ENCODE results near the gene UNK.
A peak's percentile ranks its signal among the peaks of the same experiment; 100 is the strongest.

The UNK gene

GRCh38 chr17:75834279-75834920 is 49.8 kb downstream of the UNK start:
- FAIRE-seq (no peak), DNase-seq (ENCODE audit: insufficient read length) (no peak)
- TF ChIP-seq TAF1 (IDR thresholded peaks at IDR 0.05; ENCODE audit: borderline replicate concordance, low read depth, low read length) (no peak), POLR2A (IDR thresholded peaks at IDR 0.05; ENCODE audit: low read depth, low read length) (no peak), POLR2AphosphoS5 (IDR thresholded peaks at IDR 0.05; ENCODE audit: low read depth, low read length) (no peak)

- TF ChIP-seq POLR2A (IDR thresholded peaks at IDR 0.05; ENCODE audit: low read depth, low read length) = no peak
- TF ChIP-seq TAF1 (IDR thresholded peaks at IDR 0.05; ENCODE audit: borderline replicate concordance, low read depth, low read length) = no peak
- no peak for TF ChIP-seq POLR2AphosphoS5 (IDR thresholded peaks at IDR 0.05; ENCODE audit: low read depth, low read length)
- no peak for DNase-seq (ENCODE audit: insufficient read length)
- no peak for FAIRE-seq
Measured at GRCh38 chr17:75834928-75835653, 50.5 kb downstream of the UNK start.

GRCh38 chr17:75835654-75835987 is 51.0 kb downstream of the UNK start:
- FAIRE-seq = no peak
- TF ChIP-seq TAF1 (IDR thresholded peaks at IDR 0.05; ENCODE audit: borderline replicate concordance, low read depth, low read length) (no peak), POLR2AphosphoS5 (IDR thresholded peaks at IDR 0.05; ENCODE audit: low read depth, low read length) (no peak), POLR2A (IDR thresholded peaks at IDR 0.05; ENCODE audit: low read depth, low read length) (no peak)
- no peak for DNase-seq (ENCODE audit: insufficient read length)

- FAIRE-seq (no peak), DNase-seq (ENCODE audit: insufficient read length) (no peak)
- TF ChIP-seq POLR2A (IDR thresholded peaks at IDR 0.05; ENCODE audit: low read depth, low read length) = no peak
- TF ChIP-seq TAF1 (IDR thresholded peaks at IDR 0.05; ENCODE audit: borderline replicate concordance, low read depth, low read length) = no peak
- no peak for TF ChIP-seq POLR2AphosphoS5 (IDR thresholded peaks at IDR 0.05; ENCODE audit: low read depth, low read length)
Measured at GRCh38 chr17:75836605-75837004, 52.0 kb downstream of the UNK start.

- no peak for FAIRE-seq
Measured at GRCh38 chr17:75837899-75838298, 53.3 kb downstream of the UNK start.

GRCh38 chr17:75838410-75838809 is 53.8 kb downstream of the UNK start:
- FAIRE-seq (no peak), DNase-seq (ENCODE audit: insufficient read length) (no peak)
- TF ChIP-seq POLR2A (IDR thresholded peaks at IDR 0.05; ENCODE audit: low read depth, low read length) (no peak), TAF1 (IDR thresholded peaks at IDR 0.05; ENCODE audit: borderline replicate concordance, low read depth, low read length) (no peak), POLR2AphosphoS5 (IDR thresholded peaks at IDR 0.05; ENCODE audit: low read depth, low read length) (no peak)

More at GRCh38 chr17:75837899-75838298, 53.3 kb downstream of the UNK start:
- TF ChIP-seq POLR2AphosphoS5 (IDR thresholded peaks at IDR 0.05; ENCODE audit: low read depth, low read length) = no peak
- TF ChIP-seq POLR2A (IDR thresholded peaks at IDR 0.05; ENCODE audit: low read depth, low read length) = no peak
- TF ChIP-seq TAF1 (IDR thresholded peaks at IDR 0.05; ENCODE audit: borderline replicate concordance, low read depth, low read length) = no peak
- DNase-seq (ENCODE audit: insufficient read length) = no peak

- FAIRE-seq = no peak
Measured at GRCh38 chr17:75839942-75840798, 55.6 kb downstream of the UNK start.

GRCh38 chr17:75840799-75841164 is 56.2 kb downstream of the UNK start:
- FAIRE-seq (no peak), DNase-seq (ENCODE audit: insufficient read length) (no peak)
- TF ChIP-seq POLR2AphosphoS5 (IDR thresholded peaks at IDR 0.05; ENCODE audit: low read depth, low read length) = no peak
- no peak for TF ChIP-seq POLR2A (IDR thresholded peaks at IDR 0.05; ENCODE audit: low read depth, low read length)
- no peak for TF ChIP-seq TAF1 (IDR thresholded peaks at IDR 0.05; ENCODE audit: borderline replicate concordance, low read depth, low read length)

More at GRCh38 chr17:75839942-75840798, 55.6 kb downstream of the UNK start:
- TF ChIP-seq TAF1 (IDR thresholded peaks at IDR 0.05; ENCODE audit: borderline replicate concordance, low read depth, low read length) = no peak
- no peak for TF ChIP-seq POLR2AphosphoS5 (IDR thresholded peaks at IDR 0.05; ENCODE audit: low read depth, low read length)
- TF ChIP-seq POLR2A (IDR thresholded peaks at IDR 0.05; ENCODE audit: low read depth, low read length) = no peak
- no peak for DNase-seq (ENCODE audit: insufficient read length)

- FAIRE-seq (no peak), DNase-seq (ENCODE audit: insufficient read length) (no peak)
- no peak for TF ChIP-seq POLR2A (IDR thresholded peaks at IDR 0.05; ENCODE audit: low read depth, low read length)
- no peak for TF ChIP-seq POLR2AphosphoS5 (IDR thresholded peaks at IDR 0.05; ENCODE audit: low read depth, low read length)
- TF ChIP-seq TAF1 (IDR thresholded peaks at IDR 0.05; ENCODE audit: borderline replicate concordance, low read depth, low read length) = no peak
Measured at GRCh38 chr17:75842411-75842810, 57.8 kb downstream of the UNK start.

GRCh38 chr17:75842963-75843576 is 58.5 kb downstream of the UNK start:
- DNase-seq (ENCODE audit: insufficient read length) (no peak), FAIRE-seq (no peak)
- 0 out of 2 replicates have a peak, but pooled peaks have one; percentile 13 for TF ChIP-seq POLR2AphosphoS5 (IDR thresholded peaks at IDR 0.05; ENCODE audit: low read depth, low read length)
- TF ChIP-seq POLR2A (IDR thresholded peaks at IDR 0.05; ENCODE audit: low read depth, low read length) = no peak

Measured in GM12892 (cell line).